Lung (tissue), 16 donors: ENCODE results near the gene AMDHD1. TPM values are rescaled to one million over a fixed set of nuclear protein-coding genes. Genes with fewer than 3 reads are reported as not detected.

Source experiments
- ATAC-seq: fragments of 200-7000 bp; cut with Tn5 transposase; one replicate; pipeline ENCODE4 v1.9.1; 2020; ENCODE audit warnings: moderate number of reproducible peaks; ENCODE audit not compliant: insufficient read depth, low FRiP score
- DNase-seq, 3 donors: peaks; one replicate each; pipeline ENCODE4 v3.0.0-alpha.2; 2013 to 2017
- H3K27ac ChIP-seq, 2 donors: one replicate each; pipeline ENCODE4 v1.5.1; 2013; ENCODE audit warnings: mild to moderate bottlenecking in 2 of 2, moderate library complexity in 2 of 2, control low read depth in 1 of 2, inconsistent platforms in 1 of 2, low read depth in 1 of 2, low read length in 1 of 2
- H3K27me3 ChIP-seq, 3 donors: one replicate each; pipeline ENCODE4 v1.5.1; 2013; ENCODE audit warnings: low read length in 2 of 3; ENCODE audit not compliant: control insufficient read depth in 3 of 3, insufficient read depth in 3 of 3
- H3K36me3 ChIP-seq, 4 donors: one replicate each; pipeline ENCODE4 v1.5.1; 2013; ENCODE audit warnings: low read length in 4 of 4, mild to moderate bottlenecking in 1 of 4, moderate library complexity in 1 of 4; ENCODE audit not compliant: control insufficient read depth in 4 of 4, insufficient read depth in 4 of 4
- H3K4me1 ChIP-seq, 5 donors: one replicate each; pipeline ENCODE4 v1.5.1; 2013; ENCODE audit warnings: low read length in 5 of 5, mild to moderate bottlenecking in 2 of 5, moderate library complexity in 1 of 5; ENCODE audit not compliant: control insufficient read depth in 5 of 5, insufficient read depth in 5 of 5
- H3K4me3 ChIP-seq: one replicate; pipeline ENCODE4 v1.5.1; 2013; ENCODE audit warnings: mild to moderate bottlenecking, control low read depth, moderate library complexity
- H3K9ac ChIP-seq, 2 donors: one replicate each; pipeline ENCODE4 v1.5.1; 2013; ENCODE audit warnings: low read length in 2 of 2, control low read depth in 1 of 2; ENCODE audit not compliant: insufficient read depth in 1 of 2
- H3K9me3 ChIP-seq, 4 donors: one replicate each; pipeline ENCODE4 v1.5.1; 2013; ENCODE audit warnings: low read length in 3 of 4, mild to moderate bottlenecking in 1 of 4, moderate library complexity in 1 of 4; ENCODE audit not compliant: control insufficient read depth in 4 of 4, insufficient read depth in 3 of 4
- WGBS, 2 donors: extraction: QIAGEN DNeasy Blood & Tissue Kit; methylation state at CpG; one replicate each; pipeline ENCODE4 v1.1.7; 2013; 5-methylcytosine and 5-hydroxymethylcytosine counted together
- long read RNA-seq, 5 donors: transcript quantifications; one replicate each; lab custom pipeline, GENCODE V29; 2026
- polyA plus RNA-seq, 2 donors: library from polyadenylated mRNA; stranded (reverse); fragments of 200-250 nt; gene quantifications; one replicate each; pipeline ENCODE4 v1.2.1, GENCODE V29; 2013
- total RNA-seq, 2 donors: library from RNA; depleted of rRNA in 1 of 2; stranded (reverse); fragments of >200 nt in 1 of 2; gene quantifications; one replicate each; pipeline ENCODE4 v1.2.1, GENCODE V29; 2014 to 2021
- TF ChIP-seq, protein P1 (sequence below): IDR thresholded peaks from 2 replicates; pipeline ENCODE4 v1.5.1; 2012; ENCODE audit warnings: mild to moderate bottlenecking; ENCODE audit errors: control extremely low read depth, extremely low read depth
- donor health status: control.
- donor health status: control.
- donor health status: Bipolar disorder and iron deficiency.
- donor health status: healthy.
- donor health status: DM: yes; HTN: yes; CAD: no.

The AMDHD1 gene
- total RNA-seq (1 to 10 TPM in 1 of 2 donors, under 1 TPM in 1; 0.51 to 1.3 TPM), polyA plus RNA-seq (1 to 10 TPM; 1.1 to 1.9 TPM)
- long read RNA-seq, donor 1 = 0 reads
- long read RNA-seq, donor 2 = 0 reads
- long read RNA-seq, donor 3 = 0 reads
- long read RNA-seq, donor 4 = 0 reads
- long read RNA-seq, donor 5 = 0 reads

DNA sequence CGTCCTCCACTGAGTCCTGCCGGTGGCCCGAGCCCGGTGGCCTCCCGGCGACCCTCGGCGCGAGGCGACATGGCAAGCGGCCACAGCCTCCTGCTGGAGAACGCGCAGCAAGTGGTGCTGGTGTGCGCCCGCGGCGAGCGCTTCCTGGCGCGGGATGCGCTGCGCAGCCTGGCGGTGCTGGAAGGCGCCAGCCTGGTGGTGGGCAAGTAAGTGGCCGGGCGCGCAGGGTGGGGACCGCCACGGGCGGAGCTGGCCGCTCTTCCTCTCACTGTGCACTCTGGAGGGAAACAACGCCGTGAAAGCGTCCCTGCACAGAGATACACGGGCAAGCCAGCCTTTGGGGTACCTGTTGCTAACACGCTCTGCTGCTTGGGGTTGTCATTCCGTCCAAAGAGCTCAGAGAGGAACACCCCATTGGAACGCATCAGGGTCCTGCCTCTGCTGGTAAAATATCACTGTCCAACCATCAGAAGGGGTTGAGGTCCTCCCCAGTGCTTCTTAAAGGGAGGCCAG, at the start of gene AMDHD1:
TSS of gene AMDHD1 (plus strand) at position 2 of the 513 bp plus-strand sequence. CDS start at position 70, 68 bp downstream.
- Histone ChIP-seq H3K9me3 (no peaks in the 10 kb centered on the region), H3K4me3 (peak within 1 kb of the TSS; percentile 76), H3K27ac (peak within 1 kb of the TSS in 1 of 2 donors; percentile 95), H3K27me3 (peaks cover 0 to 13% (median 9%) of the 10 kb centered on the region in 3 donors), H3K4me1 (peaks cover 0 to 8% (median 0%) of the 10 kb centered on the region in 5 donors), H3K36me3 (no peaks in the 10 kb centered on the region), H3K9ac (peak within 1 kb of the TSS; percentile 55 to 58)
- TF ChIP-seq, protein P1, sequence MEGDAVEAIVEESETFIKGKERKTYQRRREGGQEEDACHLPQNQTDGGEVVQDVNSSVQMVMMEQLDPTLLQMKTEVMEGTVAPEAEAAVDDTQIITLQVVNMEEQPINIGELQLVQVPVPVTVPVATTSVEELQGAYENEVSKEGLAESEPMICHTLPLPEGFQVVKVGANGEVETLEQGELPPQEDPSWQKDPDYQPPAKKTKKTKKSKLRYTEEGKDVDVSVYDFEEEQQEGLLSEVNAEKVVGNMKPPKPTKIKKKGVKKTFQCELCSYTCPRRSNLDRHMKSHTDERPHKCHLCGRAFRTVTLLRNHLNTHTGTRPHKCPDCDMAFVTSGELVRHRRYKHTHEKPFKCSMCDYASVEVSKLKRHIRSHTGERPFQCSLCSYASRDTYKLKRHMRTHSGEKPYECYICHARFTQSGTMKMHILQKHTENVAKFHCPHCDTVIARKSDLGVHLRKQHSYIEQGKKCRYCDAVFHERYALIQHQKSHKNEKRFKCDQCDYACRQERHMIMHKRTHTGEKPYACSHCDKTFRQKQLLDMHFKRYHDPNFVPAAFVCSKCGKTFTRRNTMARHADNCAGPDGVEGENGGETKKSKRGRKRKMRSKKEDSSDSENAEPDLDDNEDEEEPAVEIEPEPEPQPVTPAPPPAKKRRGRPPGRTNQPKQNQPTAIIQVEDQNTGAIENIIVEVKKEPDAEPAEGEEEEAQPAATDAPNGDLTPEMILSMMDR = no peak
- WGBS, 2 donors = 0 to 1% methylated on average over 29 to 38 of the region's 38 CpGs
- DNase-seq (peak; percentile 50 to 71 (median 65)), ATAC-seq (peak; percentile 75)

- H3K9ac ChIP-seq = no peak overlapping the region
- no peak for ATAC-seq
- no peaks in the 10 kb centered on the region for H3K4me1 ChIP-seq
- TF ChIP-seq, protein P1 = no peak
- no peaks in the 10 kb centered on the region for H3K27me3 ChIP-seq
- H3K27ac ChIP-seq = no peak overlapping the region
- 94 to 95% methylated on average over 4 of the region's 4 CpGs for WGBS, 2 donors
- no peak for DNase-seq
- no peak overlapping the region for H3K4me3 ChIP-seq
- no peaks in the 10 kb centered on the region for H3K9me3 ChIP-seq
- H3K36me3 ChIP-seq = no peaks in the 10 kb centered on the region
Observed at GRCh38 chr12:95896846-95897245, 46.3 kb upstream of the AMDHD1 start.

- WGBS, 2 donors = 62 to 77% methylated on average over 4 of the region's 4 CpGs
- TF ChIP-seq, protein P1 = no peak
- no peak overlapping the region for H3K9ac ChIP-seq
- no peaks in the 10 kb centered on the region for H3K9me3 ChIP-seq
- DNase-seq (no peak), ATAC-seq (no peak)
- H3K27me3 ChIP-seq = no peaks in the 10 kb centered on the region
- H3K27ac ChIP-seq = no peak overlapping the region
- H3K4me3 ChIP-seq = no peak overlapping the region
- H3K4me1 ChIP-seq = no peaks in the 10 kb centered on the region
- no peaks in the 10 kb centered on the region for H3K36me3 ChIP-seq
Observed at GRCh38 chr12:95898081-95898480, 45.0 kb upstream of the AMDHD1 start.

DNA sequence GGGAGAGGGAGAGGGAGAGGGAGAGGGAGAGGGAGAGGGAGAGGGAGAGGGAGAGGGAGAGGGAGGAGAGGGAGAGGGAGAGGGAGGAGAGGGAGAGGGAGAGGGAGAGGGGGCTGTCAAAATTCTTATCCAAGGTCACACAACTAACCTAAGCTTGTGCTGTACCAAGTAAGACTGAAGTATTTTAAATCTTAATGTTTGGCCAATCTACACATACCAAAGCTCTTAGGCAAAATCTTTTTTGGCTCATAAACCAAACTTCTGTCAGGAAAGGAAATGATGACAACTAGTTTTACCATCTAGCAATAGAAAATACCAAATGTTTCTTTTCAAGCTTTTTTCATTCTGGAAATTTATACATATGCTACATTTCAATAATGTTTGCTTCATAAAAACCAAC, 34.6 kb upstream of the AMDHD1 start:
- H3K9ac ChIP-seq = no peak overlapping the region
- H3K27me3 ChIP-seq = peaks cover 0 to under 1% (median 0%) of the 10 kb centered on the region in 3 donors
- H3K4me3 ChIP-seq = no peak overlapping the region
- no peak overlapping the region for H3K27ac ChIP-seq
- TF ChIP-seq, protein P1 = no peak
- no peaks in the 10 kb centered on the region for H3K36me3 ChIP-seq
- DNase-seq (peak in 2 of 3 donors; percentile 29 to 47), ATAC-seq (no peak)
- H3K4me1 ChIP-seq = no peaks in the 10 kb centered on the region
- H3K9me3 ChIP-seq = no peaks in the 10 kb centered on the region
